Lung (tissue), 12 donors: ENCODE results near the gene AMZ1. TPM values are rescaled to one million over a fixed set of nuclear protein-coding genes. Genes with fewer than 3 reads are reported as not detected.

Experiments
- ATAC-seq: fragments of 200-7000 bp; cut with Tn5 transposase; one replicate; pipeline ENCODE4 v1.9.1; 2020; ENCODE audit warnings: moderate number of reproducible peaks; ENCODE audit not compliant: insufficient read depth, low FRiP score
- DNase-seq, 3 donors: peaks; one replicate each; pipeline ENCODE4 v3.0.0-alpha.2; 2013 to 2017
- H3K27ac ChIP-seq, 2 donors: one replicate each; pipeline ENCODE4 v1.5.1; 2013; ENCODE audit warnings: mild to moderate bottlenecking in 2 of 2, moderate library complexity in 2 of 2, control low read depth in 1 of 2, inconsistent platforms in 1 of 2, low read depth in 1 of 2, low read length in 1 of 2
- H3K27me3 ChIP-seq, 3 donors: one replicate each; pipeline ENCODE4 v1.5.1; 2013; ENCODE audit warnings: low read length in 2 of 3; ENCODE audit not compliant: control insufficient read depth in 3 of 3, insufficient read depth in 3 of 3
- H3K36me3 ChIP-seq, 4 donors: one replicate each; pipeline ENCODE4 v1.5.1; 2013; ENCODE audit warnings: low read length in 4 of 4, mild to moderate bottlenecking in 1 of 4, moderate library complexity in 1 of 4; ENCODE audit not compliant: control insufficient read depth in 4 of 4, insufficient read depth in 4 of 4
- H3K4me1 ChIP-seq, 5 donors: one replicate each; pipeline ENCODE4 v1.5.1; 2013; ENCODE audit warnings: low read length in 5 of 5, mild to moderate bottlenecking in 2 of 5, moderate library complexity in 1 of 5; ENCODE audit not compliant: control insufficient read depth in 5 of 5, insufficient read depth in 5 of 5
- H3K4me3 ChIP-seq: one replicate; pipeline ENCODE4 v1.5.1; 2013; ENCODE audit warnings: mild to moderate bottlenecking, control low read depth, moderate library complexity
- H3K9ac ChIP-seq, 2 donors: one replicate each; pipeline ENCODE4 v1.5.1; 2013; ENCODE audit warnings: low read length in 2 of 2, control low read depth in 1 of 2; ENCODE audit not compliant: insufficient read depth in 1 of 2
- H3K9me3 ChIP-seq, 4 donors: one replicate each; pipeline ENCODE4 v1.5.1; 2013; ENCODE audit warnings: low read length in 3 of 4, mild to moderate bottlenecking in 1 of 4, moderate library complexity in 1 of 4; ENCODE audit not compliant: control insufficient read depth in 4 of 4, insufficient read depth in 3 of 4
- WGBS, 2 donors: extraction: QIAGEN DNeasy Blood & Tissue Kit; methylation state at CpG; one replicate each; pipeline ENCODE4 v1.1.7; 2013; 5-methylcytosine and 5-hydroxymethylcytosine counted together
- polyA plus RNA-seq, 2 donors: library from polyadenylated mRNA; stranded (reverse); fragments of 200-250 nt; gene quantifications; one replicate each; pipeline ENCODE4 v1.2.1, GENCODE V29; 2013
- total RNA-seq, 2 donors: library from RNA; depleted of rRNA in 1 of 2; stranded (reverse); fragments of >200 nt in 1 of 2; gene quantifications; one replicate each; pipeline ENCODE4 v1.2.1, GENCODE V29; 2014 to 2021
- TF ChIP-seq, protein P1 (sequence below): IDR thresholded peaks from 2 replicates; pipeline ENCODE4 v1.5.1; 2012; ENCODE audit warnings: mild to moderate bottlenecking; ENCODE audit errors: control extremely low read depth, extremely low read depth
- donor health status: control.
- donor health status: control.
- donor health status: Bipolar disorder and iron deficiency.
- donor health status: healthy.
- donor health status: DM: yes; HTN: yes; CAD: no.

Gene AMZ1
- total and polyA plus RNA-seq, 4 donors, result 0.13 to 8.3 (median 0.52) TPM

DNA sequence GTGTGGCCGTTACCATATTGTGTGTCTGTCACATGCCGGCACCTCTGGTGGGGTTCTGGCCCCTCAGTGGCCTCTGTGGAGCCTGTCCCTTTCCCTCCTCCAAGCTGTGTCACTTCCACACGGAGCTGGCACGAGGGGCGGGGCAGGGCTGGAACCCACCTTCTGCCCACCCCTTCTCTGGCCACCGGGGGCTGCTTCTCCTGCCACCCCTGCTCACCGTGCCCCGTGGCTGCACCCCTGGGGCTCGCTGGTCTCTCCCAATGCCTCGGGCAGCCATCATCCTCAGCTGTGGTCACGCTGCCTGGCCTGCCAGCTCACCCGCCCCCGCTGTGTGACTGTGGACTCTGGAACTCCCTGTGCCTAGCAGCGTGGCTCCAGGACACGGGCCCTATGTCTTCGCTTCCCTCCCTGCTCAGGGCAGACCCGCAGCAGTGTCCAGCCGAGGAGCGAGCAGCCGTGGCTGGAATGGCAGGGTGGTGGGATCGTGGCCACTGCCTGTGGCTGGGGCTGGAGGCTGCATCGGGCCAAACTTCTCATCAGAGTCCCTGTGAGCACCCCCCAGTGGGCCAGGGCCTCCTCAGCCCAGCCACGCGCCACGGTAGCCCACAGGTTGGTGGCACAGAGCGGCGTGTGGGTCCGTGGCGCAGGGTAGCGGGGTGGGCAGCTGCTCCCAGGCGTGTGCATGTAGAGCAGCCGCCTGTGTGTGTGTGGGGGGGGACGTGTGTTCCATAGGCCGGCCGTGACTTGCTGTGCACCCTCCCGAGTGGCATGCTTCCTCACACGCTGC lies 48.1 kb upstream of the AMZ1 start:
- Histone ChIP-seq H3K36me3 (peaks cover 0 to 6% (median 3%) of the 10 kb centered on the region in 4 donors), H3K27me3 (no peaks in the 10 kb centered on the region), H3K9ac (no peak overlapping the region), H3K9me3 (no peaks in the 10 kb centered on the region), H3K4me1 (peaks cover 10 to 63% (median 27%) of the 10 kb centered on the region in 5 donors), H3K27ac (peak overlapping the region in 1 of 2 donors; percentile 88), H3K4me3 (no peak overlapping the region)
- DNase-seq (no peak), ATAC-seq (no peak)
- whole genome bisulfite sequencing, 2 donors, result 88 to 93% methylated on average over 37 of the region's 37 CpGs
- TF ChIP-seq, protein P1, sequence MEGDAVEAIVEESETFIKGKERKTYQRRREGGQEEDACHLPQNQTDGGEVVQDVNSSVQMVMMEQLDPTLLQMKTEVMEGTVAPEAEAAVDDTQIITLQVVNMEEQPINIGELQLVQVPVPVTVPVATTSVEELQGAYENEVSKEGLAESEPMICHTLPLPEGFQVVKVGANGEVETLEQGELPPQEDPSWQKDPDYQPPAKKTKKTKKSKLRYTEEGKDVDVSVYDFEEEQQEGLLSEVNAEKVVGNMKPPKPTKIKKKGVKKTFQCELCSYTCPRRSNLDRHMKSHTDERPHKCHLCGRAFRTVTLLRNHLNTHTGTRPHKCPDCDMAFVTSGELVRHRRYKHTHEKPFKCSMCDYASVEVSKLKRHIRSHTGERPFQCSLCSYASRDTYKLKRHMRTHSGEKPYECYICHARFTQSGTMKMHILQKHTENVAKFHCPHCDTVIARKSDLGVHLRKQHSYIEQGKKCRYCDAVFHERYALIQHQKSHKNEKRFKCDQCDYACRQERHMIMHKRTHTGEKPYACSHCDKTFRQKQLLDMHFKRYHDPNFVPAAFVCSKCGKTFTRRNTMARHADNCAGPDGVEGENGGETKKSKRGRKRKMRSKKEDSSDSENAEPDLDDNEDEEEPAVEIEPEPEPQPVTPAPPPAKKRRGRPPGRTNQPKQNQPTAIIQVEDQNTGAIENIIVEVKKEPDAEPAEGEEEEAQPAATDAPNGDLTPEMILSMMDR, result no peak

DNA sequence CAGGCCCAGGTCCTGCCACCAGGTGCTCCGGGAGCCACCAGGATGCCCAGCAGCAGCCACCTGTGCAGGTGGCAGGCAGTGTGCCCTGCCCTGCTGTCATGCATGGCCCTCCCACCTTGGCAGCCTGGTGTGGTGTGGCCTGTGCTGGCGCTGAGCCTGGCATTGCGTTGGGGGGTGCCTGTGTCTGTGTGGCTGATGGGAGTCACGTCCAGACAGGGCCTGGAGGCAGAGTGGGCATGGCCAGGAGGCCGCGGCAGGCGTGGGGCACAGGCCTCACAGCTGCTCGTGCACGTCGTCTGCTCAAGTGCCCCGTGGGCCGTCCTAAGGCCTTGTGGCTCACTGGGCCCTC lies 47.5 kb upstream of the AMZ1 start:
- peaks cover 10 to 68% (median 32%) of the 10 kb centered on the region in 5 donors for H3K4me1 ChIP-seq
- H3K27me3 ChIP-seq, result no peaks in the 10 kb centered on the region
- H3K36me3 ChIP-seq, result peaks cover 0 to 2% (median 0%) of the 10 kb centered on the region in 4 donors
- WGBS, 2 donors, result 70 to 80% methylated on average over 12 of the region's 12 CpGs
- no peaks in the 10 kb centered on the region for H3K9me3 ChIP-seq
- H3K4me3 ChIP-seq, result no peak overlapping the region
- no peak for DNase-seq
- TF ChIP-seq, protein P1, result no peak
- H3K27ac ChIP-seq, result peak overlapping the region in 1 of 2 donors; percentile 88
- H3K9ac ChIP-seq, result no peak overlapping the region
- ATAC-seq, result no peak

DNA sequence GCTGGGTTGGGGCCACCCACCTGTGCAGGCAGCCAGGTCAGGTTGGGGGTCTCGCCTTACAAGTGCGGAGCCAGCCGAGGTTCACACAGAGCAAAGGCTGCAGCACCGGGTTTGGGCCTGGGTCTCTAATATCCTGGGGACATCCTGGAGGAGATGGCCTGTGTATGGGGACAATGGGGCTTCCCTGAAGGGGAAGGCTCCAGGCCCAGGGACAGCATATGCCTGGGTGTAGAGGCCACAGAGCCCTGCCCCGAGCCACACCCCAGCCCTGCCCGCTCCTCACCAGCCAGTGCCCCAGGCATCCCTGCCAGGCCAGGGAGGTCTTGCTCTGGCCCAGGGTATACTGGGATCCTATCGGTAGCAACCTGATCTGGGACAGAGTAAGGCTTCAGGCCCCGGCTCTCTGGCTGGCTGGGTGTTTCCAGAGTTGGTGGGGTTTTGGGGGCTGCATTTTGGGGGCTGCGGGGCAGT lies 47.1 kb upstream of the AMZ1 start:
- DNase-seq (no peak), ATAC-seq (no peak)
- 65 to 81% methylated on average over 9 of the region's 9 CpGs for WGBS, 2 donors
- Histone ChIP-seq H3K27me3 (no peaks in the 10 kb centered on the region), H3K9ac (no peak overlapping the region), H3K4me3 (no peak overlapping the region), H3K36me3 (no peaks in the 10 kb centered on the region), H3K9me3 (no peaks in the 10 kb centered on the region), H3K27ac (peak overlapping the region in 1 of 2 donors; percentile 88), H3K4me1 (peaks cover 10 to 67% (median 33%) of the 10 kb centered on the region in 5 donors)
- TF ChIP-seq, protein P1, result no peak
